ENCODE measurements around the gene CBFA2T2. TPM values are rescaled to one million over a fixed set of nuclear protein-coding genes. Genes with fewer than 3 reads are reported as not detected.

Gene CBFA2T2
- total RNA-seq, 1 donor = 5.6 TPM

DNA sequence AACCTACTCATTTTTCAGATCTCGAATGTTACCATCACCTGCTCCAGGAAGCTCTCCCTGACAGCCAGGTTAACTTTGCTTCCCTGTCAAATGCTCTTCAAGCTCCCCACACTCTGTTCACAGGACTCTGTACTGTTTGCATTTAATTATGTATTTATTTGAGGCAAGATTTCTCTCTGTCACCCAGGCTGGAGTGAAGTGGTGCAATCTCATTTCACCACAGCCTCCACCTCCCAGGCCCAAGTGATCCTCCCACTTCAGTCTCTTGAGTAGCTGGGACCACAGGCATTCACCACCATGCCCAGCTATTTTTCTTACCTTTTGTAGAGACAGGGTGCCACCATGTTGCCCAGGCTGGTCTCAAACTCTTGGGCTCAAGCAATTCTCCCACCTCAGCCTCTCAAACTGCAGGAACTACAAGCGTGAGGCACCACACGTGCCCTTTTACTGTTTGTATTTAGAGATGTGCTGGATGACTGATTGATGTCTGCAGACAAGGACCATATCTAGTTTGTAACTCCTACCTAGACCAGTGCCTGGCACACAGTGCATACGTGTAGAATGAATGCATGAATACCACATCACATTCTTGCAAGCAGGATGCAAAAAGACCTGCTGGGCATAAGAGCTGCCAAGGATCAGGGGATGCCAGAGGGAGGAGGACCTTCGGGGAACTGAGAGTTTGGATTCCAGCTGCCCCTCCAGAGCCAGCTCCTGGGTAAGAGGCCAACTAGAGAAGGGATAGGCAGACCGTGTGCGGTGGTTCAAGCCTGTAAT is 15.6 kb upstream of the CBFA2T2 start:
- DNase-seq (ENCODE audit: low read depth) = no peak
- H3K4me3 ChIP-seq (ENCODE audit: low read depth, low read length) = no peak overlapping the region
- TF ChIP-seq CTCF (IDR thresholded peaks at IDR 0.05; ENCODE audit: insufficient read depth, low read depth, low read length) = no peak

DNA sequence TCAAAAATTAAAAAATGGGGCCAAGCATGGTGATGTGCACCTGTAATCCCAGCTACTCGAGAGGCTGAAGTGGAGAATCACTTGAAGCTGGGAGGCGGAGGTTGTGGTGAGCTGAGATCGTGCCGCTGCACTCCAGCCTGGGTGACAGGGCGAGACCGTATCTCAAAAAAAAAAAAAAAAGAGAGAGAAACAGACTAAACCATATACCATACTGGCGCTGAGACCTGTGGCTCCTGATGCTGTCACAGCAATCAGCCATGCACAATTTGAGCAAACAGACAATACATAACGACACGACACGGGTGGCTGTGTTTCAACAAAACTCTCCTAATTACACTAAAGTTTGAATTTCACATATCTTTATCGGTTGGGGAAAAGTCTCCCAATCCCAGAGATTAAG is 14.9 kb upstream of the CBFA2T2 start:
- DNase-seq (ENCODE audit: low read depth) = no peak
- no peak overlapping the region for H3K4me3 ChIP-seq (ENCODE audit: low read depth, low read length)
- no peak for TF ChIP-seq CTCF (IDR thresholded peaks at IDR 0.05; ENCODE audit: insufficient read depth, low read depth, low read length)

DNA sequence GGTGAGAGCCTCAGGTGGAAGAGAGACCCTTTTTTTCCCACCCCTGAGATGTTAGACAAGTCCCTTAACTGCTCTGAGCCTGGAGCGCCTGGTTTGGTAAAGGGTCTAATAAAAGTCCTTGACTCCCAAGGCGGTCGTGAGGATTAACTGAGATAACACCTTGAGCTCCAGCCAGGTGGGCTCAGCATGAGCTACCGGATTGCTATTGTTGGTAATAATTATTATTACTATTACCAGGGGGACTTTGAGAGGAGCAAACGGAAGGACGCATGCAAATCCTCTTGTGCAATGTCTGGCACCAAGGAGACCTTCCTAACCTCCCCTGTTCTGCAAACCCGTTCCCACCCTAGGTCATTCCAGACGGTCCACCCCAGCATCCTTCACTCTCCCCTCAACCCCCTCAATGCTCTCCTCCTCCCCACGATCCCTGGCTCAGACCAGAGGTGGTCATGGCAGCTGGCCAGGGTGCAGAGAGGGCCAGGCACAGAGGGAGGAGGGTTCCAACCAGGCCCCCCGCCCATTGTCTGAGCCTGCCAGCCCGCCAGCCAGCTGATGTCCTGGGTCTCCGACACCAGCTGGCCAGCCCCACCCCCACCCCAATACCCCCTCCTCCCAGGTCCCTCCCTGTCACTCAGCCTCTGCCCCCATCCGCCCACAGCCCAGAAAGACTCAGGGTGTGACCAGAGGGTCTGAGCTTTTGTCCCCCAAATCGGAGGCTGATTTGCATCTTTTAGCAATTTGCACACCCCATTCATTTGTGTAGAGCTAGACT is 14.3 kb upstream of the CBFA2T2 start:
- no peak for DNase-seq (ENCODE audit: low read depth)
- no peak overlapping the region for H3K4me3 ChIP-seq (ENCODE audit: low read depth, low read length)
- TF ChIP-seq CTCF (IDR thresholded peaks at IDR 0.05; ENCODE audit: insufficient read depth, low read depth, low read length) = no peak

- TF ChIP-seq CTCF (IDR thresholded peaks at IDR 0.05; ENCODE audit: insufficient read depth, low read depth, low read length) = no peak
- no peak overlapping the region for H3K4me3 ChIP-seq (ENCODE audit: low read depth, low read length)
- DNase-seq (ENCODE audit: low read depth) = no peak
Observed at GRCh38 chr20:33477386-33478234, 12.3 kb upstream of the CBFA2T2 start.

- no peak for DNase-seq (ENCODE audit: low read depth)
- TF ChIP-seq CTCF (IDR thresholded peaks at IDR 0.05; ENCODE audit: insufficient read depth, low read depth, low read length) = no peak
- H3K4me3 ChIP-seq (ENCODE audit: low read depth, low read length) = no peak overlapping the region
Observed at GRCh38 chr20:33480048-33480447, 9.8 kb upstream of the CBFA2T2 start.

DNA sequence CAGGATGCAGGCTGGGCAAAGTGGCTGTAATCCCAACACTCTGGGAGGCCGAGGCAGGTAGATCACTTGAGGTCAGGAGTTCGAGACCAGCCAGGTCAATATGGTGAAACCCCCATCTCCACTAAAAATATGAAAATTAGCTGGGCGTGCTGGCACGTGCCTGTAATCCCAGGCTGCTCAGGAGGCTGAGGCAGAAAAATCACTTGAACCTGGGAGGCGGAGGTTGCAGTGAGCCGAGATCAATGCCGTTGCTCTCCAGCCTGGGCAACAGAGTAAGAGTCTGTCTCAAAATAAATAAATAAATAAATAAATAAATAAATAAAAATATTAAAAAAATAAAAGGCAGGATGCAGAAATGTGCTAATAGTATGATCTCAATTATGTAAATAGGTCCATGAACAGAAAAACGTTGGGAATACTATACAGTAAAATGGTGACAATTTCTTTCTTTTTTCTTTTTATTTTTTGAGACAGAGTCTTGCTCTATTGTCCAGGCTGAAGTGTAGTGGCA is 8.4 kb upstream of the CBFA2T2 start:
- no peak overlapping the region for H3K4me3 ChIP-seq (ENCODE audit: low read depth, low read length)
- DNase-seq (ENCODE audit: low read depth) = no peak
- no peak for TF ChIP-seq CTCF (IDR thresholded peaks at IDR 0.05; ENCODE audit: insufficient read depth, low read depth, low read length)

Measured in fibroblast of villous mesenchyme (primary cell).